Measurements from ENCODE around the gene RABGAP1.

Gene RABGAP1

GRCh38 chr9:123091459-123091858, 150.6 kb downstream of the RABGAP1 start:
- peak; percentile 20 for TF ChIP-seq CTCF (IDR thresholded peaks at IDR 0.05; ENCODE audit: insufficient read depth, low read depth, low read length, missing control alignments)
- no peak for DNase-seq (ENCODE audit: low read depth)
- no peak overlapping the region for H3K4me3 ChIP-seq (ENCODE audit: low read length)

GRCh38 chr9:123093141-123093540, 152.3 kb downstream of the RABGAP1 start:
- no peak for DNase-seq (ENCODE audit: low read depth)
- no peak overlapping the region for H3K4me3 ChIP-seq (ENCODE audit: low read length)
- TF ChIP-seq CTCF (IDR thresholded peaks at IDR 0.05; ENCODE audit: insufficient read depth, low read depth, low read length, missing control alignments): no peak

- H3K4me3 ChIP-seq (ENCODE audit: low read length): no peak overlapping the region
- no peak for TF ChIP-seq CTCF (IDR thresholded peaks at IDR 0.05; ENCODE audit: insufficient read depth, low read depth, low read length, missing control alignments)
- no peak for DNase-seq (ENCODE audit: low read depth)
Measured at GRCh38 chr9:123096987-123097386, 156.2 kb downstream of the RABGAP1 start.

- no peak for TF ChIP-seq CTCF (IDR thresholded peaks at IDR 0.05; ENCODE audit: insufficient read depth, low read depth, low read length, missing control alignments)
Measured at GRCh38 chr9:123097430-123098095, 156.7 kb downstream of the RABGAP1 start.

GRCh38 chr9:123098096-123098459, 157.3 kb downstream of the RABGAP1 start:
- H3K4me3 ChIP-seq (ENCODE audit: low read length): no peak overlapping the region
- TF ChIP-seq CTCF (IDR thresholded peaks at IDR 0.05; ENCODE audit: insufficient read depth, low read depth, low read length, missing control alignments): no peak
- no peak for DNase-seq (ENCODE audit: low read depth)

More at GRCh38 chr9:123097430-123098095, 156.7 kb downstream of the RABGAP1 start:
- no peak overlapping the region for H3K4me3 ChIP-seq (ENCODE audit: low read length)
- DNase-seq (ENCODE audit: low read depth): no peak

GRCh38 chr9:123099042-123099441, 158.2 kb downstream of the RABGAP1 start:
- no peak overlapping the region for H3K4me3 ChIP-seq (ENCODE audit: low read length)
- TF ChIP-seq CTCF (IDR thresholded peaks at IDR 0.05; ENCODE audit: insufficient read depth, low read depth, low read length, missing control alignments): no peak
- no peak for DNase-seq (ENCODE audit: low read depth)

GRCh38 chr9:123099548-123099947, 158.7 kb downstream of the RABGAP1 start:
- TF ChIP-seq CTCF (IDR thresholded peaks at IDR 0.05; ENCODE audit: insufficient read depth, low read depth, low read length, missing control alignments): no peak
- no peak overlapping the region for H3K4me3 ChIP-seq (ENCODE audit: low read length)
- DNase-seq (ENCODE audit: low read depth): no peak

Measured in epithelial cell of esophagus (primary cell).